Measurements from ENCODE around the gene COL9A2. TPM values are rescaled to one million over a fixed set of nuclear protein-coding genes. Genes with fewer than 3 reads are reported as not detected.

The COL9A2 gene
- total and polyA plus RNA-seq, 2 experiments from 2014 or later, result 3.4 to 5.9 TPM

- TF ChIP-seq CTCF (IDR thresholded peaks at IDR 0.05; ENCODE audit: low read depth, low read length), result no peak
- peaks cover 7% of the 10 kb centered on the region for H3K4me1 ChIP-seq (ENCODE audit: low read depth)
- no peaks in the 10 kb centered on the region for H3K36me3 ChIP-seq
- peaks cover 43% of the 10 kb centered on the region for H3K27me3 ChIP-seq
- peak overlapping the region; percentile 28 for H3K4me3 ChIP-seq
- H3K27ac ChIP-seq, result no peak overlapping the region
- DNase-seq (ENCODE audit: low read depth in 1 of 2, low spot score in 1 of 2), result no peak
- no peaks in the 10 kb centered on the region for H3K9me3 ChIP-seq (ENCODE audit: low read depth)
These were observed 448 bp upstream of the COL9A2 start for GRCh38 chr1:40317394-40318074.

- Histone ChIP-seq H3K4me3 (peak overlapping the region; percentile 28), H3K9me3 (ENCODE audit: low read depth) (no peaks in the 10 kb centered on the region), H3K27me3 (peaks cover 43% of the 10 kb centered on the region), H3K27ac (no peak overlapping the region), H3K4me1 (ENCODE audit: low read depth) (peaks cover 7% of the 10 kb centered on the region), H3K36me3 (no peaks in the 10 kb centered on the region)
- peak; percentile 14 to 21 for DNase-seq (ENCODE audit: low read depth in 1 of 2, low spot score in 1 of 2)
- TF ChIP-seq CTCF (IDR thresholded peaks at IDR 0.05; ENCODE audit: low read depth, low read length), result no peak
These were observed 1.1 kb downstream of the COL9A2 start for GRCh38 chr1:40315795-40316594.

GRCh38 chr1:40315239-40315794 lies 1.8 kb downstream of the COL9A2 start:
- Histone ChIP-seq H3K27me3 (peaks cover 43% of the 10 kb centered on the region), H3K9me3 (ENCODE audit: low read depth) (no peaks in the 10 kb centered on the region), H3K27ac (no peak overlapping the region), H3K4me3 (peak overlapping the region; percentile 28), H3K4me1 (ENCODE audit: low read depth) (peaks cover 7% of the 10 kb centered on the region), H3K36me3 (no peaks in the 10 kb centered on the region)
- DNase-seq (ENCODE audit: low read depth in 1 of 2, low spot score in 1 of 2), result peak; percentile 83 to 93
- peak; percentile 95 for TF ChIP-seq CTCF (IDR thresholded peaks at IDR 0.05; ENCODE audit: low read depth, low read length)

GRCh38 chr1:40314721-40315238 lies 2.3 kb downstream of the COL9A2 start:
- H3K27me3 ChIP-seq, result peaks cover 43% of the 10 kb centered on the region
- no peak overlapping the region for H3K4me3 ChIP-seq
- DNase-seq (ENCODE audit: low read depth in 1 of 2, low spot score in 1 of 2), result no peak
- H3K4me1 ChIP-seq (ENCODE audit: low read depth), result peaks cover 7% of the 10 kb centered on the region
- TF ChIP-seq CTCF (IDR thresholded peaks at IDR 0.05; ENCODE audit: low read depth, low read length), result no peak
- no peaks in the 10 kb centered on the region for H3K9me3 ChIP-seq (ENCODE audit: low read depth)
- H3K36me3 ChIP-seq, result no peaks in the 10 kb centered on the region
- no peak overlapping the region for H3K27ac ChIP-seq

- no peak overlapping the region for H3K27ac ChIP-seq
- no peak overlapping the region for H3K4me3 ChIP-seq
- H3K9me3 ChIP-seq (ENCODE audit: low read depth), result no peaks in the 10 kb centered on the region
- TF ChIP-seq CTCF (IDR thresholded peaks at IDR 0.05; ENCODE audit: low read depth, low read length), result no peak
- H3K4me1 ChIP-seq (ENCODE audit: low read depth), result peaks cover 7% of the 10 kb centered on the region
- H3K36me3 ChIP-seq, result no peaks in the 10 kb centered on the region
- DNase-seq (ENCODE audit: low read depth in 1 of 2, low spot score in 1 of 2), result no peak
- H3K27me3 ChIP-seq, result peaks cover 38% of the 10 kb centered on the region
These were observed 2.9 kb downstream of the COL9A2 start for GRCh38 chr1:40313958-40314720.

Data from cardiac muscle cell (in vitro differentiated cells and primary cell).